GM21619 (cell line): Measurements from ENCODE around the gene TENT5A.
"Not testable (repeated sequence)": the region's sequence is repeated elsewhere in the genome, so short reads cannot be mapped to it uniquely, and the experiment has no call there.

ENCODE experiments used
- ATAC-seq: cut with Tn5 transposase; IDR thresholded peaks from one replicate; pipeline ENCODE4 v1.9.1; 2021; ENCODE audit not compliant: unreplicated experiment

TENT5A gene

GRCh38 chr6:81751388-81752083, 945 bp downstream of the TENT5A start:
- peak; percentile 11 for ATAC-seq

GRCh38 chr6:81750681-81751387, 1.6 kb downstream of the TENT5A start:
- no peak for ATAC-seq

DNA sequence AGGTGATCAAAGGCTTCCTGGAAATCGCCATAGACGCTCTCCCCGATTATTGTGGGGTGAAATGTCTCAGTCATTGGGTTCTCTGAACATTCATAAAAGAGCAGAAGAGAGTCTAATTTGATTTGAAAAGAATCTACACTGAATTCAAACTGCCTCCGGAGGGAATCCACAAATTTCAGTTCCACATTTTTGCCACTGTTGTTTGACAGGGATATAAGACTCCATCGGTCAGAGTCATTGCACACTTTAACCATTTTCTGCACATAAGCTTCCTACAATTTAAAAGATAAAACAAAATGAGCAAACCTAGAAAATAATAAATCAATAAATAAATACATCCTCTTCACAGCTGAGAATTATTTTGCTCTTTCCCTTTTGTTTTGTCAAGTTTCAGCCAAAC, 2.3 kb downstream of the TENT5A start:
- ATAC-seq = no peak

GRCh38 chr6:81749707-81750106, 2.8 kb downstream of the TENT5A start:
- ATAC-seq = no peak

- no peak for ATAC-seq
Measured at GRCh38 chr6:81748994-81749393, 3.5 kb downstream of the TENT5A start.

DNA sequence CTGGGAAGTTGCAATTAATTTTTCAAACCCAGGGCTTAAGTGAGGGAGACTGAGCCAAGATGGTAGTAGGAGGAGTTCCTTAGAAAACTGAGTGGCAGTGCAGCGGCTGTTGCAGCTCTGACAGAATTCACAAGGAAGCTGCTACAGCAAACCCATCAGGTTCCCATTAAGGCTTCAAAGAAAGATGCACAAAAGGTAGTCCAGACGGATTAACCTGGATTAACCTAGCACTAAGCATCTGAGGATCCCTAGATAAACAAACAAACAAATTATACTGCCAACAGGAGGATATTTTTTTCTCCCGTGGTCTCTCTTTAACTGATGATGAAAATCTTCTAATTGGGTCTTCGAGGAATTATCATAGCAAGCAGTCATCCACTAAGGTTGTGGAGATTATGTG, 5.2 kb downstream of the TENT5A start:
- no peak for ATAC-seq

DNA sequence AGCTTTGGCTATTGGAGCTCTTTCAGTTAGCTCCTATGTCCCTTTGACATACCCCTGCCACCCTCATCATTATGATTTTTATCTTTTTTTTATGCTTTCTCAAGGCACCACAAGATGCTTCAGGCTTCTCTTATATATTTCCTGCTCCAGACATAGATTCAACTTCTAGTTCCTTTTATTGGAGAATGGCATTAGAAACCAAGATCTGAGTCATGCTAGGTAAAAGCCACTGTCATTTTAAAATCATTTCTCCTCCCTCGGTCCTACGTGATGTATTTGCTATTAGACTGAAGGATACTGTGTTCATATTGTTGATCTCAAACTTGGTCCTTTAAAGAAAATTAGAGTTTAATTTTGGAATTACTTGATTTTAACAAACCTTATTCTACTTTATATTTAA, 8.3 kb downstream of the TENT5A start:
- ATAC-seq = no peak

DNA sequence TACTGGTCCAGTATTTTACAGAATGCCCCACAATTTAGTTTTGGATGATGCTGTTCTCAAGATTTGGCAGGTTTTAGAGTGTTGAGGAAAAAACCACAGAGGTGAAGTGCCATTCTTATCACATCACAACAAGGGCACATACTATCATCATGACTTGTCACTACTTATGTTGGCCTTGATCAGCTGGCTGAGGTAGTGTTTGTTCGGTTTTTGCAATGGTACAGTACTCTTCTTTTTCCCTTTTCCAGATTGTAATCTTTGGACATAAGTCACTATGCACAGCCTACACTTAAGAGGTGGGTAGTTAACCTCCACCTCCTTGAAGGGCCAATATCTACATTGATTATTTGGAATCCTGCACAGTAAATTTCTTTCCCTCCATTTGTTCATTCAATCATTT, 8.8 kb downstream of the TENT5A start:
- ATAC-seq = no peak

DNA sequence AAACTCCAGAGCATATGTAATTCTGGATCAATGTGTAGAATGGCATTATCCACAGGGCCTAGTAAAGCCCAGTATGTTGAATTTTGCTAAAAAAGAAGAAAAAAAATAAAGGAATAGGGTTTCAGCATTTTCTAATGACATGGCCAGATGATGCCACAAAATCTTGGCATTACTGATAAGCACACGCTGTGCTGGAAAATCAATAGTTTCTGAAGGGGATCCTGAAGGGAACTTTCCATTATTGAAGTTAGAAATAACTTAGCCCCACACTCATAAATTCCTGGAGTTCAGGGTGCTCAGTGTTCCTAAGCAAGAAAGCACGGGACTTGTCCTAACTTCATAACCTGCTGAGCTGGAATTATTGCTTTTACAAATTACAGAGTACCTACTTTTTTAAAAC, 10.8 kb downstream of the TENT5A start:
- no peak for ATAC-seq

DNA sequence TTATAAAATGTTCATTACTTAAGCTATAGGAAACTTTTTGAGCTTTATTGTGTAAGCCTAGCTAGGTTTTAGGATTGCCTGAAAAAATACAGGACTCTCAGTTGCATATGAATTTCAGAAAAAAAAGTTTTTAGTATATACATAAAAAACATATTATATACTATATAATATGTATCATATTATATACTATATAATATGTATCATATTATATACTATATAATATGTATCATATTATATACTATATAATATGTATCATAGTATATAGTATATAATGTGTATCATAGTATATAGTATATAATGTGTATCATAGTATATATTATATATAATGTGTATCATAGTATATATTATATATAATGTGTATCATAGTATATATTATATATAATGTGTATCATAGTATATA, 11.9 kb downstream of the TENT5A start:
- not testable (repeated sequence) for ATAC-seq

GRCh38 chr6:81739230-81740195, 13.0 kb downstream of the TENT5A start:
- ATAC-seq = no peak

DNA sequence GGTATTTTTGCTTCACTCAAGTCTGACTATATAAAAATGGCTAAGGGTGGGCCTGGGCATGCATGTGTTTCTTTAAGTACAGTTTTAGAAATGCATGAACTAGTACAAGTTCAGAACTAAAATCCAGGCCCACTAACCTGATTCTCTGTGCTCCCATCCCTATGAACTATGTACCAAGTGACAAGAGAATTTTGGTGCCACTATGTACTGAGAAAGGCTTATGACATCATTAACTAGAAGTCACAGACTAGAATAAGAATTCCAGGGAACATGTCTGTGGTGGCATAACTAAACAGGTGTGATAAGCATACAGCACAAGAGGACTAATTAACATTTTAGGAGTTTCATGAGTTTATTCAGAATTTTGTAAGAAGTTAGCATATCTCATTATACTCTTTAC, 16.1 kb downstream of the TENT5A start:
- no peak for ATAC-seq

DNA sequence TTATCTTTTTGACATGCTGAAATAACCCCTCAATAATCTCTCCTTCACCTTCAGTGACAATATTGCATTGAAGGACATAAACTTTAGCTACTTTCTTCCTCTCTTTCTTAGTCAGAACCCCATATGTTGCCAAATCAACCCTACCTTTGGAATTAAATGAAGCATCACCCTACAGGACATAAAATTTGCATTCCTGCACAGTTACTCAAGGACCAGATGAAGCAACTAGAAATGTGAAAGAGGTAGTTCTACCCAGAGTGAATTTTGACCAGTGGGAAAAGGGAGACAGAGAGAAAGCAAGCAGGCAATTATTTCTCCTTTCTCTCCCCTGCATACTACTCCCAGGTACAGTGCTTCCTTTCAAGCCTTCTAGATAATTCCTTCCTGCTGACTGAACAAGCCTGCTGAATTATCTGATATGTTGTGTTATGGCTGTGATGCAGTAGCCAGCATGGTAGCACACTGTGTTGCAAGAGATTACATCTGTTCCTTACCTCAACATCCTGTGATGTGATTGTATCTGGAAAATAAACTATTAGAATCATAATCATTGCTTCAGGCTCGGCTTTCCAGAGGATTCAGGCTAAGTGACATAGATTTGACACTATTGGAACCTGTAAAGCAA, 16.6 kb downstream of the TENT5A start:
- ATAC-seq = no peak

DNA sequence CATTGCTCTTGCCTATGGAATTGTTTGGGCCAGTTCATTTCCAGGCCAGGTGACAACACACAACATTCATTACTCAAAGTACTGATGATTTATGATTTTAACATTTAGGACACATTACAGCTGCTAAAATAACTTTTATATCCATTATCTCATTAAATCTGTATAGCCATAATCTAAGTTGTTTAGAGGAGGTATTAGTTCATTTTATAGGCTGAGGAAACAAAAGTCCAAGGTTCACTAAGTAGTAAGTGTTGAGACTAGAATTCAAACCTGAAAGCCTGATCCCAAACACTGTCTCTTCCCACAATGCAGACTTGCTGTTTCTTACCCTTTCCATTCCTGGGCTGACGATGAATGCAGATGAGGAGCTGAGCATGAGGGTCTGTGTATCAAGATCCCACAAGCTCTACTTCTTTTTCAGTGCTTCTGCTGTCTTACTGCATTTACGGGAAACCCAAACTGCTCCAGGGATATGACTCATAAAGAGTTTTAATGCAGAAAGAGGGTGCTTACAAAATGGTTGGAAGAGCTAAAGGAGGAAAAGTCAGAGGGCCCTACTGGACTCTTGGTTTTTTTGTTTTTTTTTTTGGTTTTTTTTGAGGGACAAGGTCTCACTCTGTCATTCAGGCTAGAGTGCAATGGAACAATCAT, 17.9 kb downstream of the TENT5A start:
- no peak for ATAC-seq

DNA sequence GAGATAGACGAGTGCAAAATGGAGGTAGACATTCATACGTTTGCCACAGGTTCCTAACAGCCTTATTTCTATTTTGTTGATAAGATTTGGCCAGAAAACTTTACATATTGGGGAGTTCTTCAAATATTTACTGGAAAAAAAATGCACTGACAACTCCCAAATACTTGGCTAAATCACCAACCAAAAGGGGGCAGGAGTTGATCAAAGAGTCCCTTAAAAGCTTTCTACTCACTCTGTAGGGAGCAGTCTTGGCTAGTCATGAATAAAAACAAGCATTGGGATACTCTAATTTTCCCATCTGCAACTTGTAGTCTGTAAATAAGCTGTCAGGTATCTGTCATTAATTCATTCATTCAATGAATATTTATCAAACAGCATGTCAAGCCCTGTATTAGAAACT, 18.4 kb downstream of the TENT5A start:
- ATAC-seq = no peak

GRCh38 chr6:81731814-81732213, 20.7 kb downstream of the TENT5A start:
- no peak for ATAC-seq

DNA sequence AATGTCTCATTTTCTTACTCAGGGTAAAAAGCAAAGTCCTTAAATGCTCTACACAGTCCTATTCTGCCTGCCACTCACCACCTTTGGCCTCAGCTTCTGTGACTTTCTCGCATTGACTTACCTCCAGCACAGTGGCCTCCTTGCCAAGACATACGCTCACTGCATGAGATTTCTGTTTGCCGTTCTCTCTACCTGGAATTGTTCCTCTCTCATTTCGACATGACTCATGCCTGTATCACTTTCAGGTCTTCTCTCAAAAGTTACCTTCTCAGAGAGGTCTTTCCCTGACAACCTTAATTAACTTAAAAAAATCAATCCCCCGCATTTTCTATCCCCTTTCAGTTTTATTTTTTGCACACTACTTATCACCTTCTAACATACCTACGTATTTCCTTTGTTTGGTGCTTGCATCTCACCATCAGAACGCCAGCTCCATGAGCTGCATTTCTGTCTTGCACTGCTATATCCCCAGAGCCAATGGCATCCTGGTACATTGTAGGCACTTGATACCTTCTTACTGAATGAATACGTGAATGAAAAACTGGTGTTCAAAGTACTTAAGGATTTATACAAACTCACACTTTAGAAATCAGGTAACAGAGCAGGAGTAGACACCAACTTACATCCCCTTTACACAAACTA, 24.5 kb downstream of the TENT5A start:
- ATAC-seq = peak; percentile 66

DNA sequence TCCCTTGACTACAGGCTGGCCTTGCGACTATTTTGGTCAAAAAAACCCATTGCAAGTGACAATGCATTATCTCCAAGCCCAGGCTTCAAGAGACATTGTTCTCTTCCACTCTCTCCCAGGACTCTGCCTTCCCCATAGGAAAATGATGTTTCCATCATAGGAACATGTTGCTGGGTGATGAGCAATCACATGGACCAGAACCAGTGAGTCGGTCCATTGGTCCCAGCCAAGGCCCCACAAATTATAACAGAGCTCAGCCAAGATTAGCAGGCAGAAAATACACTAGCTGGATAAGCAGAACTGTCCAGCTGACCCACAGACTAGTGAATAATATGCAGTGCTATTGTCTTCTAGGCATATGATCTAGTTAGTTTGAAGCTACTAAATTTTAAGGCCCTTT, 27.4 kb downstream of the TENT5A start:
- no peak for ATAC-seq

DNA sequence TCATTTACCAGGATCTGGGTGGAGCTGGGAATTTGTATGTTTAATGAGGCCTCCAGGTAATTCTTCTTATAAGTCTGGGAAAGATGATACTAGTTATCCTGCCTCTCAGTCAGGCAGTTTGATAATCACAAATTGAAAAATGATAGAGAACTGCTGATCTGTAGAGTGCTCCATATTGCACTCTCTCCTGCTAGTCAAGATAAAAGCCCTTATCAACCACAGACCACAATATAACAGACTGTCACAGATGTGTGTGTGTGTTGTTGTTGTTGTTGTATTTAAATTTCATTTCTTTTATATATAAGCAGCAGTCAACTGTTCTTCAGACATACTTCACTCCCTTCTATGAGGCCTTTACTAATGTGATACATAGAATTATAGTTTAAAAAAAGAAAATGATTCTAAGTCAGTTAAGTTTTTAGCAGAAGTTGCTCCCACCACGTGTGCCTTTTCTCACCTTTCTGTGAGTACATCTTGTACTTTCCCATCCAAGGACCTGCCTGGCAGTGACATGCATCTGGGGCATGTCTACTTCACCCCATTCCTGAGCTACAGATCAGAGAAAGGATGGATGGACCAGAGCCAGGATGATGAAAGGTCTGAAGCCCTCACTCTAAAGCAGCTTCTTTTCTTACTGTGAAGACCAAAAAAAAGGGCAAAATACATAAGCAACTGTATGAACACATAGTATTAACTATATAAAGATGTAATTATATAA, 29.8 kb downstream of the TENT5A start:
- ATAC-seq = no peak

DNA sequence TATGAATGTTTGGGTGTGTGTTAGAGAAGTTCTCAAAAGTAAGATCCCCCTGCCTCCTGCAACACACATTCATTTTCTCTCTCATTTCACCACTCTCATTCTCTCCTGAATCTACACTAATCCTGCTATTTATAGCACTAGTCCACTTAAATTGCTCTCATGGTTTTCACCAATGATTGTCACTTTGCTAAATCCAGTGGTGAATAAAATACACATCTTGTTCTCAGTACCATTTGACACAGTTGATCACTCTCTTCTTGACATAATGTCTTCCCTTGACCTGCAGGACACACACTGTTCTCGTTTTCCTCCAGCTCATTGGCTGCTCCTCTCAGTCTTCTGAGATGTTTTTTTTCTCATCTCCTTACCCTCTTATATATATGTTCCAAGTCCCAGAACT, 32.1 kb downstream of the TENT5A start:
- no peak for ATAC-seq
